Astrocyte of the spinal cord (primary cell): ENCODE measurements around the gene PEX11B.

Source experiments
- DNase-seq: peaks from one replicate; pipeline ENCODE4 v3.0.0; 2011; ENCODE audit warnings: low read depth, low spot score
- H3K4me3 ChIP-seq: 2 replicates; pipeline ENCODE4 v1.5.1; 2011; ENCODE audit warnings: low read depth, mild to moderate bottlenecking, low read length, moderate library complexity
- in situ Hi-C: cut with HindIII; loops from 2 replicates; pipeline ENCODE4 v1.10.0; 2017; ENCODE audit warnings: low sequenced_read_pairs
- TF ChIP-seq, protein P1 (sequence below): IDR thresholded peaks from 2 replicates; pipeline ENCODE4 v1.5.1; 2012; ENCODE audit warnings: low read depth, mild to moderate bottlenecking, low read length, inconsistent platforms

Gene PEX11B

DNA sequence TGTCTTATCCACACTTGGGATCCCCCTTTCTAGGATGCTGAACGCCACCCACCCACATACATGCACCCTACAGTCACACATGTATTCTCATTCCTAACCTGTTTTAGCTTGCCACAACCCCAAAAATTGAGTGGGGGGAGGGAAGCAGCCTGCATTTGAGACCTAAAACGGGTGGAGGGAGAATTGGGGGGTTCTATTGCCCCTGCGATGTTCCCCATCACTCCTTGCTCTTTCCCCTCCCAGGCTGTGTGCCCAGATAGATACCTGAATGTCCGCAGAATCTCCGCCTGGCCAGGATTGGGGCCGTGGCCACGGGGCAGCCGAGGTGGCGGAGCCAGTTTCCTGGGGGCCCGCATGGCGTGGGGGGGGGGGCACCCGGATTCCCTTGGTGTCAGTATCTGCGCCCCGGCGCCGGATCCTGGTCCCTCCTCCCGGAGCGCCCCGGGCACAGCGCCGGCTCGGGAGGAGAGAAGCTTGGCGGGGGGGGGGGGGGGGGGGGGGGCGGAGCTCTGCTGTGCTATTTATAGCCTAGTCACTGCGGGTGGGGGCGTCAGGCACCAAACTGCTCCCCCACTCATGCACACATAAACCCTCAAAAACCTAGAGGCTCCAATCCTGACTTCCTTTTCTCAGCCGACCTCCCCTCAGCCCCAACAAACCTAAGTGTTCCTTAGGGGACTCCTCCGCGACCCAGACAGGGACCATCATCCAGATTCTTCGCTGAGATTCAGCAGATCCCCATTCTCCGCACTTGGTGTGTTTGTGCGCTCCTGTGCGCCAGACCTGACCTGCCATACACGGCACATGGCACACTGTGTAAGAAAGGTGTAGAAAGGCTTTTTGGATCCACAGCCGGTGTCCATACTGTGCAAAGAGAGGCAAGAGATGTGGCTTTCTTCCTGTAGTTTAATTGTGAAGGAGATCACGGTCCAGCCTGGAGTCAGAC lies 43.9 kb upstream of the PEX11B start:
- in situ Hi-C loops = no loop called here
- peak overlapping the region; percentile 63 for H3K4me3 ChIP-seq
- DNase-seq = no peak
- TF ChIP-seq, protein P1, sequence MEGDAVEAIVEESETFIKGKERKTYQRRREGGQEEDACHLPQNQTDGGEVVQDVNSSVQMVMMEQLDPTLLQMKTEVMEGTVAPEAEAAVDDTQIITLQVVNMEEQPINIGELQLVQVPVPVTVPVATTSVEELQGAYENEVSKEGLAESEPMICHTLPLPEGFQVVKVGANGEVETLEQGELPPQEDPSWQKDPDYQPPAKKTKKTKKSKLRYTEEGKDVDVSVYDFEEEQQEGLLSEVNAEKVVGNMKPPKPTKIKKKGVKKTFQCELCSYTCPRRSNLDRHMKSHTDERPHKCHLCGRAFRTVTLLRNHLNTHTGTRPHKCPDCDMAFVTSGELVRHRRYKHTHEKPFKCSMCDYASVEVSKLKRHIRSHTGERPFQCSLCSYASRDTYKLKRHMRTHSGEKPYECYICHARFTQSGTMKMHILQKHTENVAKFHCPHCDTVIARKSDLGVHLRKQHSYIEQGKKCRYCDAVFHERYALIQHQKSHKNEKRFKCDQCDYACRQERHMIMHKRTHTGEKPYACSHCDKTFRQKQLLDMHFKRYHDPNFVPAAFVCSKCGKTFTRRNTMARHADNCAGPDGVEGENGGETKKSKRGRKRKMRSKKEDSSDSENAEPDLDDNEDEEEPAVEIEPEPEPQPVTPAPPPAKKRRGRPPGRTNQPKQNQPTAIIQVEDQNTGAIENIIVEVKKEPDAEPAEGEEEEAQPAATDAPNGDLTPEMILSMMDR = no peak

DNA sequence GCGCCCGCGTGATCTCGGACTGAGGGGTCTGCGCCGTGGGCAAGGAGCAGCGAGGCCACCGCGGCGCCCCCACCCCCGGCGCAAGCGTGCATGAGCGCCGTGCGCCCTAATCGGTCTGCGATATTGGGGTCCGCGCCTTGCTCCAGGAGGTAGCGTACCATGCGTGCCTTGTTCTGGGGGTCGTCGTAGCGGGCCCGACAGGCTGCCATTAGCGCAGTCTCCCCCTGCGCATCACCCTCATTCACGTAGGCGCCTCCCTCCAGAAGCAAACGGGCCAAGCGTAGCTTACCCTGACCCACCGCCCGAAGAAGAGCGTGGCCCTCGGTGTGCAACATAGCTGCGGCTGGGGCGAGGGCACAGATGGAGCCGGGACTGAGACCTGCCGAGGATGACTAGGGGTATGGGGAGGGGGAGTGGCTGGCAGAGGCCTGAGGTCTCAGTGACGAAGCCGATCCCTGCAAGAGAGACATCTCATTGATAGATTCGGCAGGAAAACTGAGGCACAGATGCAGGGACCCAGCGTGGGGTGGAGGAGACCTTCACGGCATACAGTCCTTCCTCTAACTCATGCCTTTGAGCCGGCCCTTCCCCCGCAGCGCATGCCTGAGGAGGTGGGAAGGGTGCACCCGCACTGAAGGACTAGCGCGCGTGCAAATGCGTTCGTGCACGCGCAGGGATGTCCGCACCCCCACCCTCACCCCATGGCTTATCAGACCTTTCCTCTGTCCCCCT lies 43.1 kb upstream of the PEX11B start:
- in situ Hi-C loops = no loop called here
- peak overlapping the region; percentile 63 for H3K4me3 ChIP-seq
- DNase-seq = no peak
- TF ChIP-seq, protein P1 = no peak

DNA sequence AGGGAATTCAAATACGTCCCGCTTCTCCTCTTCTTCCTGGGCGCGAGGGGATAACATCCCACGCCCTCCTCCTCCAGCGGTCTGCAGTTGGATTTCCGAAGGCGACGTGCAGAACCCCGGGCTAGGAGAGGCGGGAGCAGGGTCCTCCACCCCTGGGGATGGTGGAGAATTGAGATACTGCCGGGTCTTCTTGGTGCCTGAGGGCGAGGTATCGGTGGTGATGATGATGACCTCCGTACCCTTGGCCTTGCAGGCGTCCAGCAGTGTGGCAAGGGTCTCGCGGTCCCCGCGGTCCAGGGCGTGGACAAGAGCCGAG lies 42.5 kb upstream of the PEX11B start:
- DNase-seq = no peak
- H3K4me3 ChIP-seq = peak overlapping the region; percentile 63
- TF ChIP-seq, protein P1 = no peak
- in situ Hi-C loops = no loop called here

- TF ChIP-seq, protein P1 = peak; percentile 26
- in situ Hi-C loops = no loop called here
- peak; percentile 58 for DNase-seq
- H3K4me3 ChIP-seq = peak overlapping the region; percentile 63
Observed at GRCh38 chr1:145960468-145961108, 42.1 kb upstream of the PEX11B start.

- TF ChIP-seq, protein P1 = no peak
- in situ Hi-C loops = no loop called here
- no peak for DNase-seq
- peak overlapping the region; percentile 63 for H3K4me3 ChIP-seq
Observed at GRCh38 chr1:145959957-145960467, 41.5 kb upstream of the PEX11B start.

DNA sequence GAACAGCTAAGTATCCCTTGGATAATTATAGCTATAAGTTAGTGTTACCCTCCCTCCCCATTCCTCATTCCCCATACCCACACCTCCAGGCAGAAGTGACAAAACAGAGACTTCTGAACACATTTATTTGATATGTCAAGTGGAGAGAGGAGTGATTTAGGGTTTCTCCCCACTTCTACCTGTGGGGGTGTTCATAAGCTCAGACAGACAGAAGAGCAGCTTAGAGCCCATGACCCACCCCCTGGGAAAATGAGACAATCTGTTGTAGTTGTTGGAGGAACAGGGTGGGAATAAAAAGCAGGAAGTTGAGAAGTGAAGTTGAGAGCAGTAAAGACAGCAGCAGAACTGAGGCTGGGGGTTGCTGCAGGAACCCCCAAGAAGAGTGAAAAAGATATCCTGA lies 40.8 kb upstream of the PEX11B start:
- TF ChIP-seq, protein P1 = no peak
- H3K4me3 ChIP-seq = no peak overlapping the region
- no peak for DNase-seq
- in situ Hi-C loops = no loop called here
